OCI-LY7 (cell line): ENCODE data around the gene LPGAT1. TPM values are rescaled to one million over a fixed set of nuclear protein-coding genes. Genes with fewer than 3 reads are reported as not detected.

Experiments used
- BruUV-seq: library from RNA; stranded (reverse); fragments of 400-500 nt; replicated peaks from 2 replicates; lab custom pipeline; 2021; lab: Mats Ljungman, UMichigan
- CTCF ChIA-PET: fragments of 300-600 bp; sonication (Branson Sonifier 250); formaldehyde crosslinking; loops from one replicate; lab custom pipeline; 2022; ENCODE audit warnings: antibody characterized with exemption; ENCODE audit not compliant: unreplicated experiment; lab: Charles Lee
- POLR2A ChIA-PET: fragments of 300-600 bp; sonication (Branson Sonifier 250); formaldehyde crosslinking; loops from one replicate; lab custom pipeline; 2022; ENCODE audit warnings: antibody characterized with exemption; lab: Charles Lee
- DNase-seq: peaks from one replicate; pipeline ENCODE4 v3.0.0-alpha.2; 2015; ENCODE audit warnings: low spot score
- H2AFZ ChIP-seq: fragments of 200-600 bp; sonication (generic), shearing (Covaris generic); 2 replicates; pipeline ENCODE4 v1.6.1; 2014; ENCODE audit warnings: mild to moderate bottlenecking, antibody characterized with exemption, low read length, moderate library complexity
- H3K27ac ChIP-seq: fragments of 200-600 bp; sonication (generic); 2 replicates; pipeline ENCODE4 v1.5.1; 2014; ENCODE audit warnings: mixed run types, low read depth, mild to moderate bottlenecking, moderate library complexity, low read length, inconsistent platforms; ENCODE audit not compliant: poor library complexity, severe bottlenecking
- H3K36me3 ChIP-seq: fragments of 200-600 bp; sonication (generic); 2 replicates; pipeline ENCODE4 v1.6.1; 2014; ENCODE audit warnings: mild to moderate bottlenecking, antibody characterized with exemption, low read length, moderate library complexity, mixed read lengths; ENCODE audit not compliant: insufficient read depth
- H3K4me1 ChIP-seq: fragments of 200-600 bp; sonication (generic); 2 replicates; pipeline ENCODE4 v1.5.1; 2014; ENCODE audit warnings: mild to moderate bottlenecking, low read length; ENCODE audit not compliant: insufficient read depth, poor library complexity, severe bottlenecking
- H3K4me2 ChIP-seq: fragments of 200-600 bp; sonication (generic); 2 replicates; pipeline ENCODE4 v1.6.1; 2014; ENCODE audit warnings: mild to moderate bottlenecking, low read length
- H3K4me3 ChIP-seq: fragments of 200-600 bp; sonication (generic); 2 replicates; pipeline ENCODE4 v1.5.1; 2014; ENCODE audit warnings: mild to moderate bottlenecking, low read depth, low read length; ENCODE audit not compliant: poor library complexity, severe bottlenecking
- H3K79me2 ChIP-seq: fragments of 200-600 bp; sonication (generic); 2 replicates; pipeline ENCODE4 v1.6.1; 2016; ENCODE audit warnings: low read depth, mild to moderate bottlenecking, low read length, moderate library complexity, mixed read lengths; ENCODE audit not compliant: insufficient read depth
- H3K9me2 ChIP-seq: fragments of 200-600 bp; sonication (generic); 2 replicates; pipeline ENCODE4 v1.6.1; 2016; ENCODE audit warnings: mild to moderate bottlenecking, low read length, mixed read lengths; ENCODE audit not compliant: insufficient read depth
- H3K9me3 ChIP-seq: fragments of 200-600 bp; sonication (generic); 2 replicates; pipeline ENCODE4 v1.6.1; 2014; ENCODE audit warnings: mild to moderate bottlenecking, mixed run types, low read length, mixed read lengths
- H4K20me1 ChIP-seq: fragments of 200-600 bp; sonication (generic); 2 replicates; pipeline ENCODE4 v1.6.1; 2014; ENCODE audit warnings: mild to moderate bottlenecking, antibody characterized with exemption, low read length, moderate library complexity, mixed read lengths; ENCODE audit not compliant: insufficient read depth
- CTCF ChIP-seq: fragments of 200-600 bp; sonication (generic); conservative IDR thresholded peaks from 2 replicates; pipeline ENCODE4 v1.5.1; 2014; ENCODE audit warnings: mild to moderate bottlenecking, antibody characterized with exemption, low read length, moderate library complexity, mixed read lengths
- EZH2phosphoT487 ChIP-seq: fragments of 200-600 bp; sonication (generic); IDR thresholded peaks from 2 replicates; pipeline ENCODE4 v1.6.1; 2018; ENCODE audit warnings: low read depth, borderline replicate concordance, mild to moderate bottlenecking, mixed run types, antibody characterized with exemption, low read length, moderate library complexity, mixed read lengths
- intact Hi-C: fragments of 100-400 bp; cut with micrococcal nuclease; formaldehyde crosslinking; loops from one replicate; pipeline ENCODE4 v1.10.0; 2022; ENCODE audit not compliant: unreplicated experiment
- total RNA-seq, 2 experiments: library from RNA; depleted of rRNA in 1 of 2; stranded (reverse); fragments of >200 nt in 1 of 2; shearing (Covaris generic) in 1 of 2; gene quantifications; 2 replicates each; pipeline ENCODE4 v1.2.3, GENCODE V29; 2014 to 2022

Gene LPGAT1
- total RNA-seq, 2 experiments from 2014 or later, result 14.1 to 35.2 TPM

- no peak for DNase-seq
- ChIA-PET POLR2A (interaction anchor here (0.5 kb wide), 1 partner anchor 1007 kb away, joined by 4 read pairs; no protein-coding TSS in a partner anchor), CTCF (no interaction called here)
- Histone ChIP-seq H3K9me3 (peaks cover 9% of the 10 kb centered on the region; the same call in 1 of the 2 replicates), H2AFZ (no peak overlapping the region), H3K79me2 (no peaks in the 10 kb centered on the region), H3K36me3 (peaks cover 8% of the 10 kb centered on the region; the same call in 1 of the 2 replicates), H3K4me3 (no peak overlapping the region), H3K9me2 (no peaks in the 10 kb centered on the region), H3K4me1 (no peaks in the 10 kb centered on the region), H3K4me2 (no peak overlapping the region), H4K20me1 (no peaks in the 10 kb centered on the region), H3K27ac (no peak overlapping the region)
- BruUV-seq, result no TSS peak
- intact Hi-C loops, result no loop called here
- TF ChIP-seq EZH2phosphoT487 (no peak), CTCF (no peak)
Measured at GRCh38 chr1:211800925-211801607, 29.5 kb downstream of the LPGAT1 start.

- Histone ChIP-seq H3K4me3 (no peak overlapping the region), H3K9me2 (no peaks in the 10 kb centered on the region), H4K20me1 (no peaks in the 10 kb centered on the region), H3K4me1 (no peaks in the 10 kb centered on the region), H3K36me3 (no peaks in the 10 kb centered on the region; the same call in 1 of the 2 replicates), H2AFZ (no peak overlapping the region), H3K79me2 (no peaks in the 10 kb centered on the region), H3K27ac (no peak overlapping the region), H3K9me3 (peaks cover 5% of the 10 kb centered on the region; the same call in 1 of the 2 replicates), H3K4me2 (no peak overlapping the region)
- ChIA-PET CTCF (no interaction called here), POLR2A (interaction anchor here (0.6 to 1.5 kb wide), 4 partner anchors 9 to 30 kb away, joined by 3 to 5 read pairs (median 3); no protein-coding TSS in a partner anchor)
- intact Hi-C loops, result no loop called here
- no peak for DNase-seq
- no TSS peak for BruUV-seq
- TF ChIP-seq CTCF, result no peak
- no peak for TF ChIP-seq EZH2phosphoT487
Measured at GRCh38 chr1:211797994-211798393, 32.6 kb downstream of the LPGAT1 start.

GRCh38 chr1:211791979-211792378, 38.6 kb downstream of the LPGAT1 start:
- BruUV-seq, result no TSS peak
- no peak overlapping the region for H3K27ac ChIP-seq
- TF ChIP-seq CTCF (no peak), EZH2phosphoT487 (no peak)
- intact Hi-C loops, result no loop called here
- POLR2A ChIA-PET, result no interaction called here
- H3K4me3 ChIP-seq, result no peak overlapping the region
- no peaks in the 10 kb centered on the region for H3K9me3 ChIP-seq
- CTCF ChIA-PET, result no interaction called here
- H3K4me2 ChIP-seq, result no peak overlapping the region
- no peaks in the 10 kb centered on the region for H3K79me2 ChIP-seq
- peaks cover 20% of the 10 kb centered on the region for H3K36me3 ChIP-seq
- no peaks in the 10 kb centered on the region for H3K4me1 ChIP-seq
- no peaks in the 10 kb centered on the region for H3K9me2 ChIP-seq
- H4K20me1 ChIP-seq, result no peaks in the 10 kb centered on the region
- no peak for DNase-seq
- H2AFZ ChIP-seq, result no peak overlapping the region
